Measurements from ENCODE around the gene VAC14.

The VAC14 gene

GRCh38 chr16:70774261-70774660 lies 26.7 kb downstream of the VAC14 start:
- H3K27ac ChIP-seq: no peak overlapping the region
- TF ChIP-seq ZFX (IDR thresholded peaks at IDR 0.05; ENCODE audit: borderline replicate concordance) (no peak), CTCF (IDR thresholded peaks at IDR 0.05) (no peak)

GRCh38 chr16:70772493-70772892 lies 28.5 kb downstream of the VAC14 start:
- H3K27ac ChIP-seq: no peak overlapping the region
- TF ChIP-seq ZFX (IDR thresholded peaks at IDR 0.05; ENCODE audit: borderline replicate concordance): no peak
- TF ChIP-seq CTCF (IDR thresholded peaks at IDR 0.05): no peak

GRCh38 chr16:70770626-70771552 lies 30.1 kb downstream of the VAC14 start:
- TF ChIP-seq ZFX (IDR thresholded peaks at IDR 0.05; ENCODE audit: borderline replicate concordance): no peak
- TF ChIP-seq CTCF (IDR thresholded peaks at IDR 0.05): peak; percentile 96
- no peak overlapping the region for H3K27ac ChIP-seq

- H3K27ac ChIP-seq: no peak overlapping the region
- no peak for TF ChIP-seq ZFX (IDR thresholded peaks at IDR 0.05; ENCODE audit: borderline replicate concordance)
- TF ChIP-seq CTCF (IDR thresholded peaks at IDR 0.05): no peak
These were observed 30.7 kb downstream of the VAC14 start for GRCh38 chr16:70770291-70770625.

GRCh38 chr16:70769761-70770160 lies 31.2 kb downstream of the VAC14 start:
- H3K27ac ChIP-seq: no peak overlapping the region
- TF ChIP-seq ZFX (IDR thresholded peaks at IDR 0.05; ENCODE audit: borderline replicate concordance): no peak
- no peak for TF ChIP-seq CTCF (IDR thresholded peaks at IDR 0.05)

- TF ChIP-seq CTCF (IDR thresholded peaks at IDR 0.05): no peak
- H3K27ac ChIP-seq: no peak overlapping the region
These were observed 31.8 kb downstream of the VAC14 start for GRCh38 chr16:70769131-70769530.

GRCh38 chr16:70768203-70768580 lies 32.8 kb downstream of the VAC14 start:
- H3K27ac ChIP-seq: no peak overlapping the region
- TF ChIP-seq CTCF (IDR thresholded peaks at IDR 0.05): no peak
- no peak for TF ChIP-seq ZFX (IDR thresholded peaks at IDR 0.05; ENCODE audit: borderline replicate concordance)
